Ishikawa (cell line): ENCODE data around the gene HOXB3.

Experiments used
- CEBPB ChIP-seq: IDR thresholded peaks from 2 replicates; pipeline ENCODE4 v1.6.1; 2012
- CREB1 ChIP-seq: IDR thresholded peaks from 2 replicates; pipeline ENCODE4 v1.6.1; 2012; ENCODE audit warnings: low read depth
- EGR1 ChIP-seq: IDR thresholded peaks from 2 replicates; pipeline ENCODE4 v1.6.1; 2012
- EP300 ChIP-seq: IDR thresholded peaks from 2 replicates; pipeline ENCODE4 v1.6.1; 2012; ENCODE audit warnings: borderline replicate concordance
- FOXM1 ChIP-seq: IDR thresholded peaks from 2 replicates; pipeline ENCODE4 v1.6.1; 2012; ENCODE audit warnings: low read depth, borderline replicate concordance
- NFIC ChIP-seq: IDR thresholded peaks from 2 replicates; pipeline ENCODE4 v1.6.1; 2012
- RAD21 ChIP-seq: IDR thresholded peaks from 2 replicates; pipeline ENCODE4 v1.6.1; 2012; ENCODE audit warnings: low read depth
- REST ChIP-seq: IDR thresholded peaks from 2 replicates; pipeline ENCODE4 v1.6.1; 2012; ENCODE audit warnings: low read depth, mild to moderate bottlenecking
- TAF1 ChIP-seq: IDR thresholded peaks from 2 replicates; pipeline ENCODE4 v1.6.1; 2012; ENCODE audit warnings: low read depth, mild to moderate bottlenecking
- TCF12 ChIP-seq: IDR thresholded peaks from 2 replicates; pipeline ENCODE4 v1.6.1; 2012; ENCODE audit warnings: low read depth
- TEAD4 ChIP-seq: IDR thresholded peaks from 2 replicates; pipeline ENCODE4 v1.6.1; 2012
- USF1 ChIP-seq: IDR thresholded peaks from 2 replicates; pipeline ENCODE4 v1.6.1; 2012
- YY1 ChIP-seq: IDR thresholded peaks from 2 replicates; pipeline ENCODE4 v1.6.1; 2012; ENCODE audit warnings: low read depth
- ZBTB7A ChIP-seq: IDR thresholded peaks from 2 replicates; pipeline ENCODE4 v1.6.1; 2012; ENCODE audit warnings: low read depth
- TF ChIP-seq, protein P1 (sequence below): IDR thresholded peaks from 2 replicates; pipeline ENCODE4 v1.6.1; 2012

Gene HOXB3

DNA sequence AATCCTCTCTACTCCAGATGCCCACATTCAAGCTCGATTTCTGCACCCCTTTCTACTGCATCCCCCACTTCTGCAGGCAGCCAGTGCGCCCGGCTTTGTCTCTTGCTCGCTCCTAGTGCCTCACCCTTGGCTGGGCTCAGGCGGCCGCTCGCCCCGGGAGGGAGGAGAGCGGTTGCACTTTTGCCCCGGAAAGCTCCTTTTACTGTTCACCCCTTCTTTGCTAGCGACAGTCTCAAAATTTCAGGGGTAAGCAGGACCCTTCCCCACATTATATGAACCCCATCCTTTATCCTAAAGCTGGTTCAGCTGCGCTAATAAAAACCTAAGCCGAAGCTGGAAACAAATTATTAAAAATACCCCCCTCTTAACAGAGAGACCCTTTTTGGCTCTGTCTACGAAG lies 2.5 kb upstream of the HOXB3 start:
- TF ChIP-seq TEAD4 (no peak), TCF12 (no peak), CEBPB (no peak), ZBTB7A (no peak), EGR1 (no peak), FOXM1 (no peak), YY1 (no peak), NFIC (no peak), CREB1 (no peak)
- TF ChIP-seq, protein P1, sequence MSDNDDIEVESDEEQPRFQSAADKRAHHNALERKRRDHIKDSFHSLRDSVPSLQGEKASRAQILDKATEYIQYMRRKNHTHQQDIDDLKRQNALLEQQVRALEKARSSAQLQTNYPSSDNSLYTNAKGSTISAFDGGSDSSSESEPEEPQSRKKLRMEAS, result no peak

DNA sequence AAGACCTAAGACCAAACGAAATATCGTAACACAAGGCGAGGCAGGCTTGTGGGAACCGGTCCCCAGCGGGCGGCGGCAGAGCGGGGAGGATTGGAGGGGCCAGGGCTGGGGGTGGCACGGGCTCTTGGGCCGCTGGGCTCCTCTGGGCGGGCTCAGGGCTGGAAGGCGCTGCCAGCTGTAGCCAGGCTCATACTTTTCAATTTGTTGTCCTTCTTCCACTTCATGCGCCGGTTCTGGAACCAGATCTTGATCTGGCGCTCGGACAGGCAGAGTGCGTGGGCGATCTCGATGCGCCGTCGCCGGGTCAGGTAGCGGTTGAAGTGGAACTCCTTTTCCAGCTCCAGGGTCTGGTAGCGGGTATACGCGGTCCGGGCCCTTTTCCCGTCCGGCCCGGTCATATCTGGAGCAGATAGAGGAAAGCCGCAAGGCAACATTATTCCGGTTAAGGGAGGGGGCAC lies 2.0 kb upstream of the HOXB3 start:
- TF ChIP-seq TCF12 (no peak), REST (no peak), NFIC (no peak), RAD21 (no peak), CREB1 (no peak), TAF1 (no peak), ZBTB7A (no peak), CEBPB (no peak), FOXM1 (no peak), TEAD4 (no peak), USF1 (no peak), EGR1 (peak; percentile 68), YY1 (no peak), EP300 (no peak)
- TF ChIP-seq, protein P1, result 0 out of 2 replicates have a peak, but pooled peaks have one; percentile 15

GRCh38 chr17:48591255-48592056 lies 1.4 kb upstream of the HOXB3 start:
- no peak for TF ChIP-seq EP300
- TF ChIP-seq ZBTB7A, result no peak
- TF ChIP-seq CREB1, result no peak
- no peak for TF ChIP-seq EGR1
- TF ChIP-seq CEBPB, result no peak

GRCh38 chr17:48590607-48591161 lies 643 bp upstream of the HOXB3 start:
- TF ChIP-seq CREB1, result no peak

DNA sequence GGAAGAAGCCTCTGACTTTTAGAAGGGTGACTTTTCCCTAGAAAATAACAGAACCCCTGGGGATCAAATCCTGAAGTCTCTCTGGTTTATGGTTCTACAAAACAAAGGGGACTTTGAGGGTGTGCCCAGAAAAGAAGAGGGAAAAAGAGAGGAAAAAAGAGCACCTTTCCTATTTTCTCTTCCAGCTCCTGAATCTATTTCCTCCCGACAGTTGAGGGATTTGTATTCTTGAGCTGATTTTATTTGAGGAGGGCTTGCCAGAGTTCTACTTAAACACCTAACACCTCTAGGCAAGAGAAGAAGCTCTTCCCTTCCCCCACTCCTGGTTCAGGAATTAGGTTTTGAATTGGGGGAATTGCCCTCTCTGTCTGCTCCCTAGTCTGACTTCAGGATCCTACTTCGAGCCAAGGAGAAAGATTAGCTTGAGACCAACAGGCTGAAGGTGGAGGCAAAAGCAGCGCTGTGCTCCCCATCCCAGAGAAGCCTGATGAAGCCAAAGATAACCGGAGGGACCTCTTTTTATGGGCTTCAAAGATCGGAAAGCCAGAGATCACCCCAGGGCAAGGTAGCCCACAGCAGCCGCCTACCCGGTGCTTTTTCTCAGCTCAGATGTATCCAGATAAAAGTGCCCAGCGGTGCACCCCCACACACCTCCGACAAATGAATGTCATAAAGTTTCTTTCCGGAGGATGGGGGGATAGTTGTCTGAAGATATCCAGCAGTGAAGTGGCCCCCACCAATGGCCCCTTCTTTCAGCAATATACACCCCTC lies 796 bp downstream of the HOXB3 start:
- TF ChIP-seq TCF12, result no peak
- no peak for TF ChIP-seq CREB1
- no peak for TF ChIP-seq REST
- no peak for TF ChIP-seq NFIC
- no peak for TF ChIP-seq EP300
- no peak for TF ChIP-seq ZBTB7A

DNA sequence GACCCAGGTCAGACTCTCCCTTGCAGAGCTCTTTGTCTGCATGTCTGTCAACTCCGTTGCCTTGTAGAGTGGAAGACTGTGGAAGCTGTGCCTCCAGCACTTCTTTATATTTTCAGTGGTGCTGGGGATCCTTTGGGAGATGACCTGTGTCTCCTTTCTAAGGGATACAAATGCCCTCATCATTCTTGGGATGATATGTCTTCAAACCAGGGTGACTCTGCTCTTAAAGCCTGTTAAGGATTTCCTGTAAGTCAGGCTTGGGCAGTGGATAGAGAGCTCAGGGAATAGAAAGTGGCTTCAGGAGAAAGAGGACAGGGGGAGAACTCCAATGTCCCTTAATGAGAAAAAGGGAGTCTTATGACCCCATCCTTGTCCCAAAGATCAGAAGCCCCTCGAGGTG lies 1.5 kb downstream of the HOXB3 start:
- TF ChIP-seq TCF12 (no peak), CREB1 (no peak), REST (no peak), CEBPB (no peak), YY1 (no peak), FOXM1 (no peak), EGR1 (no peak), TEAD4 (no peak), USF1 (no peak), ZBTB7A (no peak), NFIC (no peak)
